NCI-H2171 treated with DMSO at 0.1 percent for 48 hours (cell line): ENCODE data around the gene TBL1XR1.
"Not testable (repeated sequence)": the region's sequence is repeated elsewhere in the genome, so short reads cannot be mapped to it uniquely, and the experiment has no call there.

Experiments
- DNase-seq: peaks from one replicate; lab custom pipeline; 2025; lab: John Stamatoyannopoulos, UW

Gene TBL1XR1

DNA sequence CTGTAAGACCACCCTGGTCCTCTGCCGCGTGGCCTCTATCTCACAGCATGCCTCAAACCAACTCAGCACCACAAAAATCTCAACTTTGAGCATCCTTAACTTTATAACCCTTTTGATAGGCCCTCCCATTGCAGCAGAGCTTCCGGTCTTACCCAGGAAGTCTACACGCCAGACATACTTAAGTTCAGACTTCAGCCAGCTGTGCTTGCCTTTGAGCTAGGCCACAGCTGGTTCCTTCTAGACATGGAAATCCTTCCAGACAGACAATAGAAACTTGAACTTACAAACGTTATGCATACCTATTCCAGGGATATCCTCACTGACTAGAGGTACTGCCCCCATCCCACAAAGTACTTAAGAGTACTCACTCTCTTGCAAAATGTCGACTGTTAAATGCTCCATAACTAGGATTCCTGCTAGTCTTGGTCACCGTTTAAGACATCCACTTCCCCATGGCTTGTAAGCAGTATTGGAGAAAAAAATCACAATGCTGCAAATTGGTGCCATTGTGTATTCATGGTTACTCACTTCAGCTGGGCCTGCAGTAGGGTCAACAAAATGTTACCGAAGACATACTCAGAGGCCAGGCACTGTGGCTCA lies 183.5 kb downstream of the TBL1XR1 start:
- DNase-seq, result no peak

DNA sequence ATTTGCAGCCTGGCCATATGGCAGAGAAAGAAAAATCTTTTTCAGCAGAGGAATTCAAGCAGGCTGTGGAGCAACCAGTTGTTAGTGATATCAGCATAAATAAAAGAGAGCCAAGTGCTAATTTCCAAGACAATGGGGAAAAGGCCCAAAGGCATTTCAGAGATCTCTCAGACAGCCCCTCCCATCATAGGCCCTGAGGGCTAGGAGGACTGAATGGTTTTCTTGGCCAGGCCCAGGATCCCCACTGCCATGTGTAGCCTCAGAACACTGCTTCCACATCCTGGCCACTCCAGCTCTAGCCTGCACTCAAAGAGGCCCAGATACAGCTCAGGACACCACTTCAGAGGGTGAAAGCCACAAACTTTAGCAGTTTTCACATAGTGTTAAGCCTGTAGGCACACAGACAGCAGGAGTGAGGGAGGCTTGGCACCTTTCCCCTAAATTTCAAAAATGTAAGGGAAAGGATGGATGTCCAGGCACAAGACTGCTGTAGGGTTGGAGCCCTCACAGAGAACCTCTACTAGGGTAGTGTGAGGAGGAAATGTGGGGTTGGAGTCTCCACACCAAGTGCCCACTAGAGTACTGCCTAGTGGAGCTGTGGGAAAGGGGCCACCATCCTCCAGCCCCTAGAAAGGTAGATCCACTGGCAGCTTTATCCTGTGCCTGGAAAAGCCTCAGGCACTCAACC lies 191.4 kb downstream of the TBL1XR1 start:
- DNase-seq, result no peak

DNA sequence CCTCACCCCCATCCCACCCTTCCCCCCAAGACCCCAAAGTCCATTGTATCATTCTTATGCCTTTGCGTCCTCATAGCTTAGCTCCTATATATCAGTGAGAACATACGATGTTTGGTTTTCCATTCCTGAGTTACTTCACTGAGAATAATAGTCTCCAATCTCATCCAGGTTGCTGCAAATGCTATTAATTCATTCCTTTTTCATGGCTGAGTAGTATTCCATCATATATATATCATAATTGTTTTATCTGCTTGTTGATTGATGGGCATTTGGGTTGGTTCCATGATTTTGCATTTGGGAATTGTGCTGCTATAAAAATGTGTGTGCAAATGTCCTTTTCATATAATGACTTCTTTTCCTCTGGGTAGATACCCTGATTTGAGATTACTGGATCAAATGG lies 197.1 kb downstream of the TBL1XR1 start:
- DNase-seq, result not testable (repeated sequence)

DNA sequence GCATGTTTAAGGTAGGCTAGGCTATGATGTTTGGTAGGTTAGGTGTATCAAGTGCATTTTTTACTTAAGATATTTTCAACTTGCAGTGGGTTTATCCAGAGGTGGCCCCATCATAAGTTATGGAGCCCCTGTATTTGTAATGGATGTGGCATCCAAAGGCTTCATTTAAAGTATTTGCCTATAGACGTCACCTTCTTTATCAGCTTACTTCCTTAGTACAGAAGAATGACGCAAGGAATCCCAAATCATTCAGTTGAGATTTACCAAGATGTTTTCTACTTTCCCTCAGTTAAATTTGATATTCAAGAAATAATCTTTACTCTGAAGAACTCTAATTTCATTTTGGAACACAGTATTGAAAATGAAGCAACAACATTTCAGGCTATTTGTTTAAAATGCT lies 201.3 kb downstream of the TBL1XR1 start:
- no peak for DNase-seq

DNA sequence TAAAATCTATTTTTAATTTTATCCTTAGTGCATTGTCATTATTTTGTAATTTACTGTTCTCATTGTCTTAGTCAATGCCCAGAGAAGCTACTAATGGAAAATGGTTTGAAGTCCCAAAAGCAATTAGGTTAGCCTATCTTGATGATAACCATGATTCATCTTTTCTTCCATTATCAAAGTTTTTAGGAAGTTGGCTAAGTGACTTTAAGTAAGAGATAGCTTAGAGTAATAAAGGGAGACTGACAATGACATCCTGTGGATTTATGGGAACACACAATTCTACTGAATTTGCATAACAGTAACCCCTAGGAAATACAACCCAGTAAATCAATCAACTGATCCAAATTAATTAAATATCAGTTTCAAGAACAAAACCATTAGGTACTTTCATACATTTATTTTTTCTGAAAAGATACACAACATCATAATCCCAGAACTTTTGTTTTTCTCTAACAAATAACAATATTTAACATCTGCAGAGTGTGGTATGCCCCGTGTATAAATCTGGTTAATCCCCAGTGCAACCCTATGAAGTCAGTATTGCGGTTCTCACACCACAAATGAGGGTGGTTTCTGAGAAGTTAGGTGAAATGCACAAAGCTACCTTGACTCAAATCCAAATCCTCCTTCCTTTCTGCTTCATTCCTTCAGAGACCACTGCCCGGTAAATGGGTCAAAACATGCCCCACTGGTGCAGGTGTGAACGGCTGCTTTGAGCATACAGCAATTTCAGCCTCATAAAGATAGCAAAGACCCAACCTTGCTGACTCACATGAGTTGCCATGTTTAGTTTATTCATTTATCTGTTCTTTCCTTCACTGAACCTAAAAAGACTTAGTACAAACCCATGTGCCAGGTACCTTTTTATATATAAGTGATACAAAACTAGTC lies 202.1 kb downstream of the TBL1XR1 start:
- no peak for DNase-seq

DNA sequence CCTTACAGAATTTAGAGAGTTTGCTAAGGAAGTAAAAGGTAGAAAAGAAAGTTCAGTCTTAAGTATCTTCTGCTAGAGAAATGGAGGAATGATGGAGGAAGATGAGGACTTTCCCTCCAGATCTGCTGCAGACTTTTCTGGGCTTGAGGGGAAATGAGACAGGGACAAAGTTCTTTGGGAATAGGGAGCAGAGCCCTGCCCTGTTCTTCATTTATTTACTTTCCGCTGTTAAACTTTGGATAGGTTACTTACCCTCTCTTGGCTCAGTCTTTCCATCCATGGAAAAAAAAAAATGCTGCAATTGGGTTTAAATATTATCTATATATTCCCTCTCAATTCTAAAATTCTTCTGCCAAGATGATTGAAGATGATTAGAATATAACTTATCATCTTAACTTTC lies 202.9 kb downstream of the TBL1XR1 start:
- no peak for DNase-seq

DNA sequence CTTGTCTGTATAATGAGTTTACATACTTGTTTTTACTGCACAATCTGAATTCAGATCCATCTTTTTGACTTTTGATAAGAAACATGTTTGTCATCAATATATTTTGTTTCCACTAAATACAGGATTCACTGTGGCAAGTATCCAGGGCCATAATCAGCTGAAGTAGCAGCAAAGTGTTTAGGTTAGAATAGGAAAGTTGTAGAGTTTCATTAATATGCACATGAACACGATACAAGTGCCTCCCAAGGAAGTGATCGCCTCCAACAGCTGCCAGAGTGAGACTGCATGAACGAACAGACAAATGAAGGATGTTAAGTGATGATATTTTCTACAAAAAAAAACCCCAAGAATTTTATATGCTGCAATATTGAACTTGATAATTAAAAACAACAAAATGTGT lies 204.3 kb downstream of the TBL1XR1 start:
- peak; percentile 69 for DNase-seq

DNA sequence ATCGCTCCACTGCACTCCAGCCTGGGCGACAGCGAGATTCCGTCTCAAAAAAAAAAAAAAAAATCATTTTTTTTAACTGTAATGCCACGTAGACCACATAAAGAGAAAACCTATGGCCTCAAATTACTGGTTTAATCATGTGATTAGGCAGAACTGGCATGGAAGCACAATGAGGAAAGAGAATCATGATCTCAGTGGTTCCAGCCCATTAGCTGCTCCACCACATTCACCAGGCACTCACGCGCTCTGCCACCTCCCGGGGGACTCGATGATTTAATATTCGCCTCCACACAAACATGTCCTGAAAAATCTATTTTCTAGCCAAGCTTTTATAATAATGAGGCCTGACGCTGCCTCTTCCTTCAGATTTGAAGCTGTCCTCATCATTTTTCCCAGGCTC lies 204.7 kb downstream of the TBL1XR1 start:
- peak; percentile 89 for DNase-seq

DNA sequence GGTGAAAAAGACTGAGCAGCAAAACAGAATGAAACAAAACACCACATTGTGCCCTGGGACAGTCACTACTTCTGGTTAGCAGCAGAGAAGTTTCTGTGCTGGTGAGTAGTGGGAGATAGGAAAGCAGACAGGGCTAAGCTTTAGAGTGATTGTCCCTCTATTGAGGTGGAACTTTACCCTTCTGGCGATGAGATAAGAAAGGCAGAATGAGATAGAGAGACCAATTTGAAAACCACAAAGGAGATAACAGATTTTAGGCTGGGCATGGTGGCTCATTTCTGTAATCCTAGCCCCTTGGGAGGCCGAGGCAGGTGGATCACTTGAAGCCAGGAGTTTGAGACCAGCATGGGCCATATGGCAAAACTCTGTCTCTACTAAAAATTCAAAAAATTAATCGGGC lies 208.5 kb downstream of the TBL1XR1 start:
- peak; percentile 85 for DNase-seq

DNA sequence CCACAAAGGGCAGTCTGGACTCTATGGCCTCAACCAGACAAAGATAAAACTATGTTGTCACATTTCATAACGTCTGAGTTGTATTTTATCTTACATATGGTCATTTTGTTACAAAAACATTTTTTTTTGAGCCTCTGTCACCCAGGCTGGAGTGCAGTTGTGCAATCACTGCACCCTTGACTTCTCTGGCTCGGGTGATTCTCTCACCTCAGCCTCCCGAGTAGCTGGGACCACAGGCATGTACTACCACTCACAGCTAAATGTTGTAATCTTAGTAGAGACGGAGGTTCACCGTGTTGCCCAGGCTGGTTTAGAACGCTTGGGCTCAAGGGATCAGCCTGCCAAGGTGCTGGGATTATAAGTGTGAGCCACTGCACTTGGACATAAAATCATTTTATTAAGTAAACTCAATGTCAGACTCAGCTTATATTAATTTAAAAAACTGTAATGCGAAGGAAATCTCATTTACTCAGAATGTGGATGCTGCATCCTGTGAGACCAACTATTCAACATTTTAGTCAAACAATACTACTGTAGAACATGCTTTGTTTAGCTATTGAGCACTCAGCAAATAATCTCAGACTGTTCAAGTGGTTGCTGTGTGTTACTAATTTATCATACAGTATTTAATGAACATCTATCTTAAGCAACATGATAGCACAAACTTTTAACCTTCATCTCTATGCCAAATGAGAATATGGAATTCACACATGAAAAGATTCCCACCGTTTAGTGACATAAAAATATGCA lies 209.2 kb downstream of the TBL1XR1 start:
- DNase-seq, result no peak

DNA sequence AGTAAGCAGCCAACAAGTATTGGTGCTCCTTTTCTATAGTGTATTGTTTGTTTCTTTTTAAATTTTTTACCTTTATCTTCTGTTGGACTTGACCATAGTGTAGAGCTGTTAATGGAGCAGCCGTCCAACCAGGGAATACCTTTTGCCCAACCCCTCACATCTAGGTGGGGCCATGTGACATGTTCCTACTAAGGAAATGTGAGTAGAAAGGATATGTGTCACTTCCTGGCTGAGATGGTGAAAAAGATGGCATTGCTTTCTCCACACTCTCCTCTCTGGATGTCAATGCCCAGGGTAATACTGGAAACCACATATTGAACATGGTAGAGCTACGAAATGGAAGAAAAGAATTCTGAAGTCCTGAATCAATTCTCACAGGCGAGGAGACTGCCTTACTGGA lies 218.8 kb downstream of the TBL1XR1 start:
- DNase-seq, result no peak

DNA sequence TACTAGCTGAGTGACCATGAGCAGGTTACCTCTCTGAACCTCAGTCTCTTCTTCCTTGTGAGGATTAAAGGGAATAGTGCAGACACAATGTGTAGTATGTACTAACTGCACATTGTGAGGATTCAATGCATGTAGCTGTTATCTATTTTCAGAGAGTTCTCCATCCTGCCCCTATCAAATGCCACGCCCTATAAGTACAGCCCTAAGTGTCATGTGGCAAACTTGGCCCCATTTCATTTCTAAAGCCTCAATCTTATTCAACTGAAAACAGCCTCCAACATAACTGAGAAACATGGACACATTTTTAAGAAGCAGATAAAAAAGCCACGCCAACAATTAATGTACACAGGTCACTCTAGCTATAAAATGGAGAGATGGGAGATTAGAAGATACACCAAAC lies 220.0 kb downstream of the TBL1XR1 start:
- no peak for DNase-seq

DNA sequence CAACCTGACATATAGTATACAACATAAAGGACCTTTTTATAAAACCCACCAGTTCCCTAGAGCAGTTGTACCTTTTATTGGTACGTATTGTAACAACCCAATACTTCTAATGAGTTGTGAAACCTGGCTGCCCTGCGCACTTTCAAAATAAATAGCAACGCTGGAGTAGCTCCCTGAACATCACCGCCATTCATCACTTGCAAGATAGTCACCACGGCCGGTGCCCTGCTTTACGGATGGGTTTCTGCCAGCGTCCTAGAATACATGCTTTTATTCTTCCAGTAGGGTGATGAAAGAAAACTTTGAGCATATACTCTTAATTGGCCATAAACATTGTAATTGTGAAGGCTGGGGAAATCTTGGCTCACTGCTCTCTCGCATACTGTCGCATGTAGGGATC lies 220.7 kb downstream of the TBL1XR1 start:
- no peak for DNase-seq

DNA sequence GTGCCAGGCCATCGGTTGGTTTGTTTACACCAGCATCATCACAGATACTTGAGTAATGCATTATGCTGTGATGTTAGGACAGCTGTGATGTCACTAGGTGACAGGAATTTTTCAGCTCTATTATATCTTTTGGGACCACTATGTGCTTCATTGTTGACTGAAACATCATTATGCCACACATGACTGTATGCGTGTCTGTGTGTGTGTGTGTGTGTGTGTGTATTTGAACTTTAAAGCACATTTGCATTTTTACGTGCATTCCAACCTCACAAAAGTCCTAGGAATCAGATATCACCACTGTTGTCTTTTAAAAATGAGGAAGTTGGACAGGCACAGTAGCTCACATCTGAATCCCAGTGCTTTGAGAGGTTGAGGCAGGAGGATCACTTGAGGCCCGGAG lies 223.0 kb downstream of the TBL1XR1 start:
- DNase-seq, result no peak

DNA sequence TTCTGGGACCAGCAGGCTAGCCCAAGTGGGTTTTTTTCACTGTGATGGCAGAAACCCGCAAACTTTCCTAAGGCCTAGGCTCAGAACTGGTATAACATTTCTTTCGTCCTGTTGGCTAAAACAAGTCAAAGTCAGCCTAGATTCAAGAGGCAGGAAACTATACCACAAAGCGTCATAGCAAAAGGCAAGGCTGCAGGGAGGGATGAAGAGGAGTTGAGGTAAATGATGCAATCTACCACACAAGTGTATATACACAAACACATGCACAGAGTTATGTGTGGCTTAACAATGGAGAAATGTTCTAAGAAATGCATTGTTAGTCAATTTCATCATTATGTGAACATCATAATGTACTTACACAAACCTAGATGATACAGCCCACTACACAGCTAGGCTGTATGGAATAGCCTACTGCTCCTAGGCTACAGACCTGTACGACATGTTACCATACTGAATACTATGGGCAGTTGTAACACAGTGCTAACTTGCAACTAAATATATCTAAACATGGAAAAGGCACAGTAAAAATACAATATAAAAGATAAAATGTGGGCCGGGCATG lies 225.6 kb downstream of the TBL1XR1 start:
- no peak for DNase-seq

DNA sequence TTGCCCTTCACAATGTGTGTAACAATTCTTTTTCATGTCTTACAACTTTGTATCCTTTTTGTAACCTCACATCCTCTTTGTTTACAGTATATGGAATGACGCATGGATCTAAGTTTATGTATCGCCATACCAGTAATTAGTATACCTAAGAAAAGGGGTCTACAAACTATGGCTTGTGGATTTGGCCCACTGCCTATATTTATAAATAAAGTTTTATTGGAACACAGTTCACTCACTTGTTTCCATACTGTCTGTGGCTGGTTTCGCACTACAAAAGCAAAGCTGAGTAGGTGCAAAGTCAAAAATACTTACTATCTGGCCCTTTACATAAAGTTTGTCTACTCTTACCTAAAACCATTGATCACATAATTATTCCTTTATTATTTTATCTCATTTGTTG lies 226.5 kb downstream of the TBL1XR1 start:
- no peak for DNase-seq

DNA sequence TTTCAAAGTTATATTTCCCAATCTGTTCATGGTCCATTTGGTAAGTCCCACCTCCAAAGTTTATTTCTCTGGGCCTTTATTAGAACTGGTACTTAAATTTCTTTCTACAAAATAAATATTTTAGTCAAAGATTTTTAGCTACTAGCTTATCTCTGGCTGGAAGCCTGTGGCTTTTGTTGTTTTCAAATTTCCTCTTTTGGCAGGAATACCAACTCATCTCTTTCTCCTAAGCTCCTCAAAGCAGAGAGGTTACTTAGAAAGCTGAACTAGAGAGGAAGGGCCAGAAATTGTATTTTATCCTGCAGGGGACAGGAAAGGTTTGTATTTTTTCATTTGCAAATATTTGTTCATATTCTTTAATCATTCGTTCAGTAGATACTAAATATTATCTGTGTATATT lies 227.8 kb downstream of the TBL1XR1 start:
- no peak for DNase-seq
